ENCODE data around the gene SH3RF1. TPM values are rescaled to one million over a fixed set of nuclear protein-coding genes. Genes with fewer than 3 reads are reported as not detected.

Gene SH3RF1
- total RNA-seq, 3 donors from 2014 or later = 45.3 to 82.3 (median 65.5) TPM

GRCh38 chr4:169108303-169108702 lies 162.5 kb downstream of the SH3RF1 start:
- H3K9me3 ChIP-seq = no peaks in the 10 kb centered on the region
- TF ChIP-seq, protein P1, sequence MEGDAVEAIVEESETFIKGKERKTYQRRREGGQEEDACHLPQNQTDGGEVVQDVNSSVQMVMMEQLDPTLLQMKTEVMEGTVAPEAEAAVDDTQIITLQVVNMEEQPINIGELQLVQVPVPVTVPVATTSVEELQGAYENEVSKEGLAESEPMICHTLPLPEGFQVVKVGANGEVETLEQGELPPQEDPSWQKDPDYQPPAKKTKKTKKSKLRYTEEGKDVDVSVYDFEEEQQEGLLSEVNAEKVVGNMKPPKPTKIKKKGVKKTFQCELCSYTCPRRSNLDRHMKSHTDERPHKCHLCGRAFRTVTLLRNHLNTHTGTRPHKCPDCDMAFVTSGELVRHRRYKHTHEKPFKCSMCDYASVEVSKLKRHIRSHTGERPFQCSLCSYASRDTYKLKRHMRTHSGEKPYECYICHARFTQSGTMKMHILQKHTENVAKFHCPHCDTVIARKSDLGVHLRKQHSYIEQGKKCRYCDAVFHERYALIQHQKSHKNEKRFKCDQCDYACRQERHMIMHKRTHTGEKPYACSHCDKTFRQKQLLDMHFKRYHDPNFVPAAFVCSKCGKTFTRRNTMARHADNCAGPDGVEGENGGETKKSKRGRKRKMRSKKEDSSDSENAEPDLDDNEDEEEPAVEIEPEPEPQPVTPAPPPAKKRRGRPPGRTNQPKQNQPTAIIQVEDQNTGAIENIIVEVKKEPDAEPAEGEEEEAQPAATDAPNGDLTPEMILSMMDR (IDR thresholded peaks at IDR 0.05) = no peak
- ATAC-seq (no peak), DNase-seq (no peak)
- no peak overlapping the region for H3K4me3 ChIP-seq
- H3K4me1 ChIP-seq (ENCODE audit: low read depth) = no peaks in the 10 kb centered on the region
- peaks cover 6% of the 10 kb centered on the region for H3K36me3 ChIP-seq (ENCODE audit: low read depth)
- intact Hi-C loops (cut with DNase I, micrococcal nuclease) = no loop called here

DNA sequence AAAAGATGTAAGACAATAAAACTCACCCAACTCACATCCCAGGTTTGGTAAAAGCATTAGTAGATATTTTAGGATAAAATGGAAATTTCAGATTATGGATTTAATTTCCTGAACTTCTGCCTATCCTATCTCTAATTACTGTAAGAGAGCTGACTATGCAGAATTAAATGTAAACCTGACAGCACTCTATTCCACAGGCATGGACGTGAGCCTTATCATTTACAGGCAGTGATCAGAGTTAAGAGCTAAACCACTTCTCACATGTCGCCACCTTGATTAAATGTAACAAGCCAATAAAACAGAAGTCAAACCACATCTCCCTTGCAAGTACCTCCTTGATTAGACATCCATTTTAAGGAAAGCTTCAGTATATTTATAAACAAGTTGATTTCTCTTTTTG lies 163.2 kb downstream of the SH3RF1 start:
- TF ChIP-seq, protein P1 (IDR thresholded peaks at IDR 0.05) = no peak
- no peak for DNase-seq
- Histone ChIP-seq H3K36me3 (ENCODE audit: low read depth) (peaks cover 6% of the 10 kb centered on the region), H3K4me3 (no peak overlapping the region), H3K9me3 (no peaks in the 10 kb centered on the region), H3K4me1 (ENCODE audit: low read depth) (no peaks in the 10 kb centered on the region)
- intact Hi-C loops (cut with DNase I, micrococcal nuclease) = no loop called here
- no peak for ATAC-seq

DNA sequence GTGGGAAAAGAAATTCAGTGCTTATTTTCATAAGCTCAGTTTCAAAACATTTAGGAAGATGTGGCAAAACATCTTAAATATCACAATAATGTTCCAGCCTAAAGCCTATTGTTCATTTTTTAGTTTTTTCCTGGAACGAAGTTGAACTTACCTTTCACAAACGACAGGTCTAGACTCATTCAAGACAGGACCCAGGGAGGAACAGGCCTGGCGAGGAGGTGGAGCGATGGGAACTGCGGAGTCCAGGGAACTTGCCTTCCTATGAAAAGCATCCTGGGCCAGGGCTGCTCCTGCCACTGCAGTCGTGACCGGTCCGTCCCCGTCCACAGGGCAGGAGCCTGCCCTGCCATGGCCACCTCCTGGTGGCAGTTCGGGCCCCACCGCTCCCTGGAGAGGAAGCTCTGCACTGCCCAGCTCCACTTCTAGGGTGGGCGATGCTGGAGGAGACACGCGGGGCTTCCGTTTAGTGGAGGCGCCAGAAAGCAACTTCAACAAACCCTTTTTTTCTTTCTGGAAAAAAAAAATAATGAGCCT lies 164.0 kb downstream of the SH3RF1 start:
- peaks cover 6% of the 10 kb centered on the region for H3K36me3 ChIP-seq (ENCODE audit: low read depth)
- H3K4me1 ChIP-seq (ENCODE audit: low read depth) = no peaks in the 10 kb centered on the region
- ATAC-seq (no peak), DNase-seq (no peak)
- H3K4me3 ChIP-seq = no peak overlapping the region
- intact Hi-C loops (cut with DNase I, micrococcal nuclease) = no loop called here
- no peaks in the 10 kb centered on the region for H3K9me3 ChIP-seq
- TF ChIP-seq, protein P1 (IDR thresholded peaks at IDR 0.05) = no peak

DNA sequence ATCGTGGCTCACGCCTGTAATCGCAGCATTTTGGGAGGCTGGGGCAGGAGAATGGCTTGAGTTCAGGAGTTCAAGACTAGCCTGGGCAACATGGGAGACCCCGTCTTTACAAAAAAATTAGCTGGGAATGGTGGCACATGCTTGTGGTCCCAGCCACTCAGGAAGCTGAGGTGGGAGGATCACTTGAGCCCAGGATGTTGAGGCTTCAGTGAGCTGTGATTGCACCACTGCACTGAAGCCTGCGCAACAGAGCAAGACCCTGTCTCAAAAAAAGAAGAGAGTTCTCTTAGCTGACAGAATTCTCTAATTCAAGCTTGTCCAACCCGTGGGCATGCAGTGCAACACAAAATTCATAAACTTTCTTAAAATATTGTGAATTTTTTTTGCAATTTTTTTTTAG lies 165.1 kb downstream of the SH3RF1 start:
- TF ChIP-seq, protein P1 (IDR thresholded peaks at IDR 0.05) = no peak
- ATAC-seq (no peak), DNase-seq (no peak)
- Histone ChIP-seq H3K4me3 (no peak overlapping the region), H3K4me1 (ENCODE audit: low read depth) (no peaks in the 10 kb centered on the region), H3K9me3 (no peaks in the 10 kb centered on the region), H3K36me3 (ENCODE audit: low read depth) (peaks cover 6% of the 10 kb centered on the region)
- intact Hi-C loops (cut with DNase I, micrococcal nuclease) = no loop called here

GRCh38 chr4:169103966-169104412 lies 166.8 kb downstream of the SH3RF1 start:
- peaks cover 6% of the 10 kb centered on the region for H3K36me3 ChIP-seq (ENCODE audit: low read depth)

More at GRCh38 chr4:169103966-169104412, 166.8 kb downstream of the SH3RF1 start:
- ATAC-seq = no peak
- Histone ChIP-seq H3K4me1 (ENCODE audit: low read depth) (no peaks in the 10 kb centered on the region), H3K9me3 (no peaks in the 10 kb centered on the region), H3K4me3 (no peak overlapping the region)
- intact Hi-C loops (cut with DNase I, micrococcal nuclease) = no loop called here
- no peak for DNase-seq
- TF ChIP-seq, protein P1 (IDR thresholded peaks at IDR 0.05) = no peak
